G401.6 (cell line): Measurements from ENCODE around the gene CAB39L.
"Not testable (repeated sequence)": the region's sequence is repeated elsewhere in the genome, so short reads cannot be mapped to it uniquely, and the experiment has no call there.

Experiments used
- FAIRE-seq: peaks from 2 replicates; lab custom pipeline; 2012; peaks lifted over from hg19 to GRCh38; lab: Jason Lieb, UNC

Gene CAB39L

DNA sequence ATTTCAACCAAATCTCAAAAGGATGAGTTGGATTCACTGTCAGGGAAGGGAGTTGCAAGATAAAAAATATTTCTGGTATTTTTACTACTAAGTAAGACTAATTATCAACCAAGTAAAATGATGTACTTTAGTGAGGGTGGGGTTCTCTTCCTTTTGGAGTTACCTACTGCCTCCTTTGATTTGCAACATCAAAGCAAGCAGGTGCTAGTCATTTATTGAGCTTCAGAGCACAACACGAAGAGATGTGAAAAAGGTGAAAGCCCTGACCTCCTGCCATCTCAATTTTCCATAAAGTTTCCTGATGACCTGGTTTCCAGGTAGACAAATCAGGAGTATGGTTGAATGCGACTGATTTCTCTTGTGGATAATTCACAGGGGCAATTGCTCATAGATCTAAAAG, 100.1 kb downstream of the CAB39L start:
- FAIRE-seq: no peak

DNA sequence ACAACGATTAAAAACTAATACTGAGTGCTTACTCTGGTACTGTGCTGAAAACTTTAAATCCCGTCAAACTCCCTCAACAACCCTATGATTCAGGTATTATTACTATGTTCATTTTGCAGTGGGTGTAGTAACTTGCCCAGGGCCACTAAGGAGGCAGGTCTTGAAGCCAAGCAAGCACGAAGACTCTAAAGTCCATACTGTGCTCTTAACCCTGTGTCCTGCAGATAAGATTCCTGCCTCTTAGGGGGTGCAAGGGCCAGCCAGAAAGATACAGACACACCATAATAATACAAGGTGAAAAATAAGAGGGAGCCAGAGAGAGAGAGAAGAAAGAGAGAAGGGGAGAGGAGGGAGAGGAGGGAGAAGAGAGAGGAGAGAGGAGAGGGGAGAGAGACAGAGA, 100.6 kb downstream of the CAB39L start:
- no peak for FAIRE-seq

DNA sequence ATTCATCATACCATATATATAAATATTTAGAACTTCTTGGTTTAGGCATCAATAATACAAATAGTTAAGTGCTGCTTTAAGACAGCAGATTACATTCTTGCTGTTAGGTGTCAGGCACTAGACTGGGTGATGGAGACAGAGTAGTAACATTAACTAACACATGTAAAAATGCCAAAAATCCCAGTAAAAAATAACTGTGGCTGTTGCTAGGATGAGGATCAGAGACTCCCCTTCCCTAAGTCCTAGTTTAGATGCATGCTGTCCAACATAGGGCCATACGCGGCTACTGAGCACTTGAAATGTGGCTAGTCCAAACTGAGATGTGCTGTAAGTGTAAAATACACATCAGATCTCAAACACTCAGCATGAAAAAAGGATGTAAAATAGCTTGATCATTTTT, 101.4 kb downstream of the CAB39L start:
- no peak for FAIRE-seq

- FAIRE-seq: peak; percentile 72
Measured at GRCh38 chr13:49341941-49342340, 101.9 kb downstream of the CAB39L start.

- no peak for FAIRE-seq
Measured at GRCh38 chr13:49341517-49341916, 102.3 kb downstream of the CAB39L start.

DNA sequence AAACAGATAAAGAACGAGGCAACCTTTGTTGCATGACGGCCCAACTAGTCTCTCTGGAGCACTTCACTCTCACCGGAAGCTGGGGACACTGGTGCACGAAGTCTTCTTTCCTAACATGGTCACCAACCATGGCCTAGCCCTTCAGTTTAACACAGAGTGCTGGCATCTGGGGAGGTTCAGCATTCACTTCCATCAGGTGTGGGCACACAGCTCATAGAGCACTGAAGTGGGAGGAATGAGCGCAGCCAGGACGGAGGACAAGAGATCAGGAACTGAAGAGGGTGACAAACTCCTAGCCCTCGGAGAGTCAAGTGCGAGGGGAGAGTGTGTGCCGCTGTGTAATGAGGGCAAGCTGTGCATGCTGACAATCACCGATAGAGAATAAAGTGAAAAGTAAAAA, 103.7 kb downstream of the CAB39L start:
- FAIRE-seq: no peak

- no peak for FAIRE-seq
Measured at GRCh38 chr13:49336655-49337054, 107.2 kb downstream of the CAB39L start.

GRCh38 chr13:49330546-49330864, 113.4 kb downstream of the CAB39L start:
- FAIRE-seq: no peak

GRCh38 chr13:49329831-49330545, 113.9 kb downstream of the CAB39L start:
- no peak for FAIRE-seq

DNA sequence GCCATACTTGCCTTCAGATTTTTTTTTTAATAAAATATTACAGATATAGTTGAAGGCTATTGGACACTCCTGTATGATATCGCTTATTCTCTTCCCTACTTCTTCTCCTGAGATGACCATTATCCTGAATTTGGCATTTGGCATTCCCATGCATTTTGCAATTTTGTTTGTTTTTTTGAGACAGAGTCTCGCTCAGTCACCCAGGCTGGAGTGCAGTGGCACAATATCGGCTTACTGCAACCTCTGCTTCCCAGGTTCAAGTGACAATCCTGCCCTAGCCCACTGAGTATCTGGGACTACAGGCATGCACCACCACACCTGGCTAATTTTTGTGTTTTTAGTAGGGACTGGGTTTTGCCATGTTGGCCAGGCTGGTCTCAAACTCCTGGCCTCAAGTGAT, 116.7 kb downstream of the CAB39L start:
- not testable (repeated sequence) for FAIRE-seq

- FAIRE-seq: no peak
Measured at GRCh38 chr13:49326222-49326917, 117.5 kb downstream of the CAB39L start.

DNA sequence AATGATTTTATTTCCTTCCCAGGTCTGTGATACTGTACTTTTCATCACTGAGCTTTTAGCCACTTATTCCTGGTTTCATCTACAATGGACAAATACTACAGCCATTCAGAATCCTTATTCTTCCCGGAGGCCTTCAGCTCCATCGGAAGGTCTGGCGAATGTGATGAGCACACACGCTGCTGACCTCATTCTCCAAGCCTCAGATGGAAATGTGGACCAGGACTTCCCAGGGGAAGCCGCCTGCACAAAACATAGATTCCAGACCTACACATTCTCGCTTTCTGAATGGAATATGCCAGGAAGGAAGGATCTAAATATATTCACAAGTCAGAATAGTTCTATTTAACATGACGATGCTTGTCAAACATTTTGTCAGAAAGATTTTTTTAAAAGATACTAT, 120.5 kb downstream of the CAB39L start:
- FAIRE-seq: no peak

GRCh38 chr13:49322702-49323101, 121.2 kb downstream of the CAB39L start:
- no peak for FAIRE-seq

- no peak for FAIRE-seq
Measured at GRCh38 chr13:49320975-49321374, 122.9 kb downstream of the CAB39L start.

GRCh38 chr13:49319951-49320350, 123.9 kb downstream of the CAB39L start:
- no peak for FAIRE-seq

GRCh38 chr13:49319551-49319950, 124.3 kb downstream of the CAB39L start:
- FAIRE-seq: no peak

DNA sequence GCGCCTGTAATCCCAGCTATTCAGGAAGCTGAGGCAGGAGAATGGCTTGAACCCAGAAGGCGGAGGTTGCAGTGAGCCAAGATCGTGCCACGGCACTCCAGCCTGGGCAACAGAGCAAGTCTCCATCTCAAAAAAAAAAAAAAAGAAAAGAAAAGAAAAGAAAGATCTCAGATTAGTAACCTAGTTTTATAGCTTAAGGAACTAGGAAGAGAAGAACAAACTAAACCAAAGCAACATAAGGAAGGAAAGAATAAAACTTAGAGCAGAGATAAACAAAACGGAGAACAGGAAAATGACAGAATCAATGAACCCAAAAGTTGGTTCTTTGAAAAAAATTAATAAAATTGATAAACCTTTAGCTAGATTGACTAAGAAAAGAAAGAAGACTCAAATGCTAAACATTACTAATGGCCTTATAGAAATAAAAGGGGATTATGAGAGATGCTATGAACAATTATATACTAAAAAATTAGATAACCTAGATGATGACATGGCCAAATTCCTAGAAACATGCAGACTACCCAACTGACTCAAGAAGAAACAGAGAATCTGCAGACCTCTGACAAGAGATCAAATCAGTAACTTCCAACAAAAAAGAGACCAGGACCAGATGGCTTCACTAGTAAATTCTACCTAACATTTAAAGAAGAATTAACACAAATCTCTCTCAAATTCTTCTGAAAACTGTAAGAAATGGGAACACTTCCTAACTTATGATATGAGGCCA, 127.9 kb downstream of the CAB39L start:
- FAIRE-seq: no peak

DNA sequence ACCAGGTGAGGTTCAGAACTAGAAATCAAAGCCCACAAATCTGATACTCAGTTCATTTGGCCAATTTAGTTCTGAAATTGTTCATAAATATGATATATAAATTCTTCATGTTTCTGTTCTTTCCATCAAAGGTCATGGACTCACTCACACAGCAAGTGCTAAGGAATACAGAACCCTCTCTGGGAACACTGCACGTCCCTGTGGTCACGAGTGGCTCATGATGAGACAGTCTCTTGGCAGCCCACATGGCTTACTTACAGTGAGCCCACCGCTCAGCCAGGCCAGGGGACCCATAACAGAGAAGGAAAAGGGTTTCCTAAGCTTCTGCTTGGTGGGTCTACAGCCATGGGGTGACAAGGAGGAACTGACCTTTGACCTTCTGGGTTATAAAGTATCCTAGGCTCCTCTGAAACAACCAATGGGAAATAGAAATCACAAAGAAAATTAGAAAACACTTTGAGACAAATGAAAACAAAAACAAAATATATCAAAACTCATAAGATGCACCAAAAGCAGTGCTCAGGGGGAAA, 128.8 kb downstream of the CAB39L start:
- FAIRE-seq: no peak

DNA sequence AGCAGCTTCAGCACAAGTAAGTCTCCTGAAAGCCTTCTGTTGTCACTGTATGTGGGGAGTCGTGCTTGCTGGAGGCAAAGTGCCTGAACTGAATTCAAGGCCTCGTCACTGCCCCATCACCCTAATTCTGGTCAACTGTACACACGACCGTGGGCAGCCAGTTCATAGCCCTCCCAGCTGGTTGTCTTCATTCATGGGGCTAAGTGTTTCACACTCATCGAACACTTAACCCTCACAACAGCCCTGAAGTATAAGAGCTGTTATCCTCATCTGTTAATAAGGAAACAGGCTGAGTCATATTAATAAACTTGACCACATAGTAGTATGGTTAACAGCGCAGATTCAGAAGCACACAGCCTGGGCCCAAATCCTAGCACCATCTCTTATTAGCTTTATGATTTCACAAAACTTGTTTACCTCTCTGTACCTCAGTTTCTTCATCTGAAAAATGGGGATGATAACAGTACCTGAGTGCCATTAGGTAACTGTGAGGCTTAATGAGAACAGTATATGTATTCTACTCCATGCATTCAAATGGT, 129.5 kb downstream of the CAB39L start:
- no peak for FAIRE-seq

DNA sequence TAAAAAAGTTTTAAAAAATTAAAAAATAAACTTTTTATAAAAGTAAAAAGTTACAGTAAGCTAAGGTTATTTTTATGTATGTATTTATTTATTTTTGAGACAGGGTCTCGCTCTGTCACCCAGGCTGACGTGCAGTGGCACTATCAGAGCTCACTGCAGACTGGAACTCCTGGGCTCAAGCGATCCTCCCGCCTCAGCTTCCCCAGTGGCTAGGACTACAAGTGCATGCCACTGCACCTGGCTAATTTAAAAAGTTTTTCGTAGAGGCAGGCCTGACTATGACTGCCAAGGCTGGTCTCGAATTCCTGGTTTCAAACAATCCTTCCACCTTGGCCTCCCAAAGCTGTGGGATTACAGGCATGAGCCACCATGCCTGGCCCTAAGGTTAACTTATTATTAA, 132.0 kb downstream of the CAB39L start:
- FAIRE-seq: no peak

DNA sequence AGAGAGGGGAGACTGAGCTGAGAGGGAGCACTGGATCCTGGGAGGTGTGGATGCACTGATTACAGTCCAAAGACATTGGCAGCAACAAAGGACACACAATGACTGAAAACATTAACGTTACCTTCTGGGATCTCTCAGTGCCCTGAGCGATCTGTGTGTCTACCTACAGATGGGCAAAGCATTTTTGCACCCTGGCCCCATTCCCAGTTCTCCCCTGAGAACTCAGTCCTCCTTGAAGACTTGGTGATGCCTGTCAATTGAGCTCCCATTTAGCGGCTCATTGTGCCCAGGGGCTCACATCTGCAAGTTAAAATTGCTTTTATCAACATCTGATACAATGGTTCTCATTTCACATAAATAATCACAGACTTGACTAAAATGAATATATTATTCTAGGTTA, 133.6 kb downstream of the CAB39L start:
- no peak for FAIRE-seq

DNA sequence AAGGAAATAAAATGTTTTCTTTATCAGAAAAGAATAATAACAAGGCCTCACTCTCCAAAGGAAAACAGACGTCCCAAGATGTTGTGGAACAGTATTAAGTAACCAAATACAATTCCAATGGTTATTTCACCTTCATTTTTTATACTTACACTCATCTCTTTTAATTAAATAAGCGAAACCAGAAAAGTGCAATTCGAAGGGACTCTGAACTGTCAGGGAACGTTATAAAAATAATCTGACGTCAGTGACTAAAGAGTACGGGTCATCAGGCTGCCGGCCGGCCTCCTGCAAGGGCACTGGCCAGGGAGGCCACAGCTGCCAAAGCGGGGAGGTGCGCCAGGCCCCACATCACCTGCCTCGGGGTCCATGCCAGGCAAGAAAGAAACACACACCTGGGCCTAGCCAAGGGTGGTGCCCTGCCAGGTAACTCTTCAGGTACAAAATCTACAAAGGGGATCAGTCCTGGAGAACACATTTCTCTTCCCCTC, 134.9 kb downstream of the CAB39L start:
- FAIRE-seq: no peak
